ENCODE results near the gene ADGRG6. TPM values are rescaled to one million over a fixed set of nuclear protein-coding genes. Genes with fewer than 3 reads are reported as not detected.
A peak's percentile ranks its signal among the peaks of the same experiment; 100 is the strongest.

ADGRG6 gene
- total and polyA plus RNA-seq, 10 of the 15 experiments (the other 5 are each of a cell fraction or from before 2014, with no cell fraction given) = 0.01 to 0.24 (median 0.13) TPM; not detected in 7

GRCh38 chr6:142474531-142475289 is 172.9 kb downstream of the ADGRG6 start:
- Histone ChIP-seq H3K4me2 (ENCODE audit: control insufficient read depth, insufficient read depth) (no peak overlapping the region), H3K79me2 (ENCODE audit: control insufficient read depth, insufficient read depth, low read length) (no peaks in the 10 kb centered on the region), H3K9me3 (replicated peaks; ENCODE audit: control insufficient read depth, insufficient read depth, low read length) (no peaks in the 10 kb centered on the region), H3K4me1 (ENCODE audit: control insufficient read depth, insufficient read depth, low read length) (no peaks in the 10 kb centered on the region), H3K36me3 (ENCODE audit: control insufficient read depth in 2 of 2, insufficient read depth in 2 of 2, low read length in 1 of 2) (no peaks in the 10 kb centered on the region), H3K4me3 (no peak overlapping the region), H4K20me1 (ENCODE audit: control insufficient read depth, insufficient read depth) (no peaks in the 10 kb centered on the region), H3K9ac (ENCODE audit: control insufficient read depth, insufficient read depth, low read length) (no peak overlapping the region), H3K27me3 (replicated peaks in 1 of 2; ENCODE audit: control insufficient read depth in 2 of 2, insufficient read depth in 2 of 2, low read length in 1 of 2) (no peaks in the 10 kb centered on the region; a peak in 1 of 4 replicates), H2AFZ (ENCODE audit: control insufficient read depth, low read depth, low read length) (no peak overlapping the region), H3K27ac (ENCODE audit: control insufficient read depth, insufficient read depth) (no peak overlapping the region)
- CTCF ChIA-PET = interaction anchor here (0.5 to 2.3 kb wide), 55 partner anchors 9 to 1630 kb away, joined by 3 to 23 read pairs (median 4); no protein-coding TSS in a partner anchor
- in situ Hi-C loops (cut with MboI) = loop anchor here (25.0 kb wide), 1 partner anchor 1538 kb away; the partner anchor contains the start of gene PLAGL1
- intact Hi-C loops (cut with micrococcal nuclease; ENCODE audit: unreplicated experiment) = loop anchor here (2.0 to 10.0 kb wide), 6 partner anchors 218 to 1100 kb away; partner anchors contain the start of genes NMBR and VTA1
- no TSS peak for BruUV-seq (replicated peaks)
- POLR2A ChIA-PET = interaction anchor here (0.6 to 0.9 kb wide), 2 partner anchors 267 to 953 kb away, joined by 3 to 4 read pairs; no protein-coding TSS in a partner anchor
- RAD21 ChIA-PET (ENCODE audit: unreplicated experiment) = interaction anchor here (0.6 to 1.7 kb wide), 16 partner anchors 9 to 1657 kb away, joined by 3 to 11 read pairs (median 3); no protein-coding TSS in a partner anchor
- ATAC-seq (peak; percentile 69), DNase-seq (ENCODE audit: low read depth, low spot score) (no peak), FAIRE-seq (peak; percentile 93)
- TF ChIP-seq SMC3 (IDR thresholded peaks at IDR 0.05; ENCODE audit: borderline replicate concordance, low read length) (peak; percentile 63; the same call in 1 of the 2 replicates), EGR1 (IDR thresholded peaks at IDR 0.05; ENCODE audit: borderline replicate concordance in 1 of 2, low read depth in 2 of 2, low read length in 2 of 2) (no peak), PML (IDR thresholded peaks at IDR 0.05; ENCODE audit: low read length) (no peak), ZNF622 (IDR thresholded peaks at IDR 0.05) (no peak), MYB (IDR thresholded peaks at IDR 0.05; ENCODE audit: borderline replicate concordance, low read depth, low read length) (no peak), TARDBP (IDR thresholded peaks at IDR 0.05; ENCODE audit: borderline replicate concordance) (no peak), YBX1 (IDR thresholded peaks at IDR 0.05) (no peak), YY1 (IDR thresholded peaks at IDR 0.05; ENCODE audit: low read depth, low read length) (peak; percentile 50; the same call in 1 of the 2 replicates), CTCF (IDR thresholded peaks at IDR 0.05 in 2 of 3, conservative IDR thresholded peaks at IDR 0.05 in 1 of 3; ENCODE audit: control insufficient read depth in 2 of 3, extremely low read depth in 1 of 3, insufficient read depth in 1 of 3, low read depth in 3 of 3, low read length in 3 of 3) (peak; percentile 53 to 79 (median 64); a peak in 5 of 6 replicates), CBX3 (IDR thresholded peaks at IDR 0.05; ENCODE audit: borderline replicate concordance, low read depth) (no peak), PAX8 (IDR thresholded peaks at IDR 0.05) (no peak), RAD21 (IDR thresholded peaks at IDR 0.05; ENCODE audit: insufficient read depth, low read depth, low read length) (peak; percentile 89), SPI1 (IDR thresholded peaks at IDR 0.05; ENCODE audit: borderline replicate concordance, insufficient read depth, low read depth, low read length) (no peak)
- 9% methylated on average over 13 of the region's 13 CpGs for WGBS (ENCODE audit: insufficient coverage, insufficient replicate concordance, low lambda C conversion rate, missing lambda C conversion rate)
- SMC1A ChIA-PET (ENCODE audit: uncharacterized antibody, unreplicated experiment) = interaction anchor here (0.5 to 1.6 kb wide), 22 partner anchors 9 to 1614 kb away, joined by 3 to 8 read pairs (median 3); partner anchors contain the start of genes NMBR and VTA1
